Dermis microvascular lymphatic vessel endothelial cell (primary cell): Measurements from ENCODE around the gene ZNF784. TPM values are rescaled to one million over a fixed set of nuclear protein-coding genes. Genes with fewer than 3 reads are reported as not detected.

ENCODE experiments used
- DNase-seq, 2 donors: peaks; one replicate each; pipeline versions ENCODE4 v3.0.0 to v3.0.0-alpha.2; 2010; ENCODE audit warnings: low read depth in 2 of 2
- total RNA-seq: library from RNA; depleted of rRNA; stranded (reverse); fragments of >200 nt; gene quantifications from 2 replicates; pipeline ENCODE4 v1.2.1, GENCODE V29; 2014

The ZNF784 gene
- total RNA-seq, 1 donor from 2014 or later = 3.3 TPM

DNA sequence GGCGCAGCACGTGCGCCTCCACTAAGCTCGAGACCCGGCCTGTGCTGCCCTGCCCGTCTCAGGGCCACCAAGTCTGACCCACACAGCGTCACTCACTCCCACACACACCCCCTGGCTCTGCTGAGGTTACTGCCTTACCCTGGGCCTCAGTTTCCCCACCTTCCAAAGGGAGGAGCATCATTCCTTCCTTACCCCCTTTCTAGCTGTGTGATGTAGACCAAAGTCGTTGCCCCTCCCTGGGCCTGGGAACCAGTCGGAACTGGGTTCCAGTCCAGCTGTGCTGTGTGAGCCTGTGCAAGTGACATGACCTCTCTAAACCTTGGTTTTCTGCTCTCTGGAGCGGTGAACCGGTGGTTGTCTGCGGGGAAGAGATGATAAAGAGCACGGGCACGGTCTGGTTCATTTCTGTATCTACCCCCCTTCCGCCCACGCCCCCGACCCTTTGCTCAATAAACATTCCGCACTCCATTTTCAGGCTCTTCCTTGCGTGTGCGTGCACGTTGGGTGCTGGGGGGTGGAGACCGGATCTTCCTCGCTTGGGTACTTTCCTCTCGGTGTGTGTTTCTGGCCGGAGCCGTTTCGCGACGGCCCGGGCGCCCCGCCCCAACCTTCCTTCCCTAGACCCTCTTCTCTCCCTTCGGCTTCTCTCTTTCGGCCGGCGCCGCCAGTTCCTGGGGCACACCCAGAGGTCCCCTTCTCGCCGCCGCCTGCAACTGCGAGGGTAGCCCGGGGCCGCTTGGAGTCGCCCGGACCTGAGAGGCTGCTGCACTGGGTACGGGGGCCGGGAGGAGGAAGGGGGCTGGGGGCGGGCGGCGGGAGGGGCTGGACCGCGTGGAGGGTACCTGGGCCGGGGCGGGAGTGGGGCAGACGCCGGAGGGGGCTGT lies 18.9 kb upstream of the ZNF784 start, which contains the start of gene ZNF581:
Gene ZNF581 (plus strand): TSS at position 647 of the 884 bp plus-strand sequence. CDS start 923 bp downstream, outside the sequence.
- DNase-seq = peak; percentile 43 to 74

DNA sequence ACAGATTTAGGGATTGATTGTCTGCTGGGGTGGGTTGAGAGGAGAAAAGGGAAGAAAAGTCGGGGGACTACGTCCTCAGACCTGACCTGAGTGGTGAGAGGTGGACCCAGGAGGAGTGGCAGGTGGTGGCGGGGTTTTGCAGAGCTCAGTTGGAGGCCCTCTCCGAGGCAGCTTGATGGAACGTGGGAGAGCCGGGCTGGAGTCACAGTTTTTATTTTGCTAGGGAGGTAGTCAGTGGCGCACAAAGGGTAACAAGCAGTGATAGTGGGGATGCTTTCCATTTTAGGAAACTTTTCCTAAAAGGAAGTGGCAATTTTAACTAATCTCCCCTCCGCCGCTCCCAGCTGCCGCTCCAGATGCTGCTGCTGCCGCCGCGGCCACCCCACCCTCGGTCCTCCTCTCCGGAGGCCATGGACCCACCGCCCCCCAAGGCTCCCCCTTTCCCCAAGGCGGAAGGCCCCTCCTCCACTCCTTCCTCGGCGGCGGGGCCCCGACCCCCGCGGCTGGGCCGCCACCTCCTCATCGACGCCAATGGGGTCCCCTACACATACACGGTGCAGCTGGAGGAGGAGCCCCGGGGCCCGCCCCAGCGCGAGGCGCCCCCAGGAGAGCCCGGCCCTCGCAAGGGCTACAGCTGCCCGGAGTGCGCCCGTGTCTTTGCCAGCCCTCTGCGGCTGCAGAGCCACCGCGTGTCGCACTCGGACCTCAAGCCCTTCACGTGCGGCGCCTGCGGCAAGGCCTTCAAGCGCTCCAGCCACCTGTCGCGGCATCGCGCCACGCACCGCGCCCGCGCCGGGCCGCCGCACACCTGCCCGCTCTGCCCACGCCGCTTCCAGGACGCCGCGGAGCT lies 18.0 kb upstream of the ZNF784 start:
- peak in 1 of 2 donors; percentile 12 for DNase-seq

DNA sequence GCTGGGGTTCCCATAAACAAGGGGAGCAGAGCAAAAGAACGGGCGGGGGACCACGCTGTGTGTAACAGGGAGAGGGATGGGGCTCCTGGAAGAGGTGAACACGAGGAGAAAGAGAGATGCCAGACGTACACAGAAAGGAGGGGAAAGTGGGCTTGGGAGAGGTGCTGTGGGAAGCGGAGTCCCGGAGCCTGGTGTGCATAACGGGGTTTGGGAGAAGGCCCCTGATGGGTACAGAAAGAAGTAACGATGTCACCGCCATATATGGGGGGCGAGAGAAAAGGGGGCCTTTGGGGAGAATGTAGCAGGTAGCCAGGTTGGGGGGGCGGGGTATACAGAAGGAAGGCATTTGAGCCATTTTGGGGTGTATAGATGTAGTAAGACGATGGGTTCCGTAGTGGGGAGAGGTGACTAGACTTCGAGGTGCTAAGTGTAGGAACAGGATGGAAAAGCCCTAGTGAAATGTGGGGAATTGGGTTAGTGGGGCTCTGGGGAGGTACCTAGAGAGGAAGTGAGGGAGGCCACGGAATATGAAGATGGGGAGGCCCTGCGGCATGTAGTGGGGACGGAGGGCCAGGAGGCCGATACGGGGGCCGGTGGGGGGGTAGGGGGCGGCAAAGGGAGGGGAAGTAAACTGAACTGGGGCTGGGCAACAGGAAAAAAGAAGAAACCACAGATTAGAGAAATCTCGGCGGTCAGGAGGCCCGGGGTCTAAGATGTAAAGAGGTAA lies 17.2 kb upstream of the ZNF784 start:
- peak in 1 of 2 donors; percentile 24 for DNase-seq

DNA sequence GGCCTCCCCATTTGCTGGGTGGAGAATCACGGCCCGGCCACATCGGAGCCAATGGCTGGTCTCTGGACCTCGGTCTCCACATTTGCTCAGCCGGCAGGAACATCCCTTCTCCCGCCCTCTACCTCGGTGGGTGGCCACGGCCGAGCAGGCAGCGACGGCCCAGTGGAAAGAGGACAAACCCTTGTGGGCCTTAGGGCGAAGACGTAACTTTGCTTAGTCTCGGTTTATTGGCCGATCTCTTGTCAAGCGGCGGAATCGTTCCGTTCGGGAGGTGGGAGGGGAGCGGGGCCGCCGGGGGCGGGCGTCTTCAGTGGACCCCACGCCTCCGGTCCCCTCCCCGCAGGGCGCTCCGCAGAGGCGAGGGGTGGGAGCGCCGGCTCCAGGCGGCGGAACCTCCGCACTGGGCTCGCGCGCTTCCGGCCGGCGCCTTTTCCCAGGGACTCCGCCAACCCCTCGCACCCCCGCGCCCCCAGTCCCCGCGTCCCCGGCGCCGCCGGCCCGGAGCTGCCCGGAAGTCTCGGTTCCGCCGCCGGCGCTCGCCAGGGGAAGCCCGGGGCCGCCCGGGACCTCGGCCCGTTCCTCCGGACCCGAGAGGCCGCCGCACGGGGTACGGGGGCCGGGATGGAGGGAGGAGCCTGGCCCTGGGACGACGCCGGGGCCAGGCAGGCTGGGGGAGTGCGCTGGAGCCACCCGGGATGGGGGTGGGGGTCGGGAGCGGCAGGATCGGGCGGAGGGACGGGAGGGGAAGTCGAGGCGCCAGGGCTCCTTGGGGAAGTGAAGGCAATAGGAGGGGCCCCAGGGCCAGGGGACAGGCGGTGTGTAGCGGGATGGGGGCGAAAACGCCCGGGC lies 16.4 kb upstream of the ZNF784 start, which contains the start of gene ZNF580:
Gene ZNF580 (plus strand): TSS at position 426 of the 849 bp plus-strand sequence. CDS start 1,507 bp downstream, outside the sequence.
- DNase-seq = peak in 1 of 2 donors; percentile 78

DNA sequence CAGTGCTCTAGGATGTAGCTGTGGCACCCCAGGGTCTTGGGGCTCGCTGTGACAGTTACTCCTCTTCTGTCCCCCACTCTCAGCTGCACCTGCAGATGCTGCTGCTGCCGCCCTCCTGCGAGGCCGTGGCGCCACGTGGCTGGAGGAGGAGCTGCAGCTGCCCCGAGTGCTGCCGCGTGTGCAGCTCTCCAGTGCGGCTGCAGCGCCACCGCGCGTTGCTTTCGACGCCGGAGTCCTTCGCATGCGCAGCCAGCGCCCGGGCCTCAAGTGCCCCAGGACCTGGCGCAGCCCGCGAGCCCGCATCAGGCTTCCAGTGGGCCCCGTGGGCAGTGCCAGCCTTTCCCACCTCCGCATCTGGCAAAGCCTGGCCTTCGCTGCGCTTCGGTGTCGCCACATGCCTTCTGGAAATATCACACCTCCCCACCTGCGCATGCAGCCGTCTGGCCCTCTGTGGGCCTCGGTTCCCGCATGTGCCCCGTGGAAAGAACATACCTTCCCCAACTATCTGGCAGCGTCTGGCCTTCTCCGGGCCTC lies 15.7 kb upstream of the ZNF784 start:
- peak; percentile 60 to 84 for DNase-seq

DNA sequence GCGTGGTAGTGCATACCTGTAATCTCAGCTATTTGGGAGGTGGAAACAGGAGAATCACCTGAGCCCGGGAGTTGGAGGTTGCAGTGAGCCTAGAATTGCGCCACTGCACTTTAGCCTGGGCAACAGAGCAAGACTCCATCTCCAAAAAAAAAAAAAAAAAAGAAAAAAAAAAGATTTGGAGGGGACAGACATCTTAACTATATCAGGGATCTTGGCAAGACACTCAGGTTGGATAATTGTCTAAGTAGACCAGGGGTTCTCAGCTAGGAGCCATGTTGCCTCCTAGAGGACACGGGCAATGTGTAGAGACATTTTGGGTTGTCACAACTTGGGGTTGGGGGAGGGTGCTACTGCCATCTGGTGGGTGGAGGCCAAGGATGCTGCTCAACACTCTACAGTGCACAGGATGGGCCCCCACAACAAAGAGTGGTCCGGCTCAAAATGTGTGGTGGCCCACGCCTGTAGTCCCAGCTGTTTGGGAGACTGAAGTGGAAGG lies 14.5 kb upstream of the ZNF784 start:
- DNase-seq = peak in 1 of 2 donors; percentile 40

DNA sequence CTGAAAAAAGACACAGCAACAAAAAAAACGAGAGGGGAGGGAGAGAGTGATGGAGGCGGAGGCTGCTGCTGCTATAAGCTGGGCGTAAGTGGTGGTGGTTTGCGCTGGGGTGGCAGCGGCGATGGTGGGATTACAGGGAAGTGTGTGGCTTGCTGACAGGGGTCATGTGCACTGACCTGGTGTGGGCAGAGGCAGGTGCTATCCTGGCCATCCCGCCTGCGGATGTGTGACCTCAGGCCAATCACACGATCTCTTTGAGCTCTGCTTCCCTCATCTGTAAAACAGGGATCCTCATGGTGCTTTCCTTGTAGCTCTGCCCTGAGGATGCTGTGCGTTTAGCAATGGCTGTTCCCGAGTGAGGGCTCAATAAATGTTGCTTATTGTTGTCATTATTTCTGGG lies 13.2 kb upstream of the ZNF784 start:
- DNase-seq = no peak

DNA sequence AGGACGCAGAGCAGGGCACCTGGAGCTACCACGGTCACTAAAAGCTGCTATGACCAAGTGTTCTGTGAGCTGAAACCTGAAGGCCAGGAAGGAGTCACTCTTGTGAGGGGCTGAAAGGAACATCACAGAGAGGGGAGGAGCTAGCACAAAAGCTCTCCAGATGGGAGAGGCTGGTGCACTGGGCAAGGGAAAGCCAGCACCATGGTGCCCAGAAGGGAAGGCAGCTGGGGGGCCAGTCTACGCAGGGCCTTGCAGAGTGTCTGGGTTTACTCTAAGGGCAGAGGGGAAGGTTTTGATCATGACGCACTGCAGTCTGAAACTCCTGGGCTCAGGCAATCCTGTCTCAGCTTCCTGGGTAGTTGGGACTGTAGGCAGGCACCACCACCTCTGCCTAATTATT lies 12.4 kb upstream of the ZNF784 start:
- no peak for DNase-seq

DNA sequence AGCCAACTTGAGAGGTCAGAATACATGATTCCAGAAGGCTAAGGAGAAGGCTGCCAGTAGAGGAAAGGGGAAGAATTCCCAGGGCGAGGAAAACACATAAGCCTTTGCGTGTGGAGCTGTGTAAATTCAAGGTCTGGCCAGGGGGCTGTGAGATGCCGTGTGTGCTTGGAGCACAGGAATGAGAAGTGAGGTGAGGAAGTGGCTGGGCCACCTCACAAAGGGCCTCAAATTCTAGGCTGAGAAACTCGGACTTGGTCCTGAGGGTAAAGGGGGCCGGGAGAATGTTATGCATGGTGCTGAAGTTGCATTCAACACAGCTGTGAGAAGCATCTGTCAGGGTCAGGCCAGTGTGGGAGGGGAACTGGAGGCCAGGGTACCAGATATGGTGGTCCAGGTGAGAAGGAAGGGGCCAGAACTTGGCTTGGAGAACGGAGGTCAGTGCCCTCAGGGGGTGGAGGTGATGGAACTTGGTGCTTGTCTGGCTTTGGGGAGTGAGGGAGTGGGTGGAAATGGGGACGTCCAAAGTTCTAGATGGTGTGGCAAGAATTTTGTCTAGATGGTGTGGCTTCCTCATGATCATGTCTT lies 11.6 kb upstream of the ZNF784 start:
- DNase-seq = no peak

DNA sequence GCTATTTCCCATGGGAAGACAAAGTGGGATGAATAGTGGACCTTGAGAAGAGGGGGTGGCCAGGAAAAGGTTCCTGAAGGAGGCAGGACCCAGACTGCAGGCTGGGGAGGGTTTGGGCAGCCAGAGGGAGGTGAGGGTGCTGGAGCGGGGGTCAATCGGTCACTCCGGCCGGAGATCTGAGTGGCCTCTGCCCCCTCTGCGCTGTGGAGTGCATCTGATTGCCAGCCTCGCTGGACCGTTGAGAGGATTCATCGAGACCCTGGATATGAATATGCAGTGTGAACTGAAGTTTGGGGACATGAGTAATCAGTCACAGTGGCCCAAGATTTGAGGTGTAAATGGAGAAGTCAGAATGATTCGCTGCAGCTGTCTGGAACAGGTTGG lies 11.0 kb upstream of the ZNF784 start:
- DNase-seq = peak in 1 of 2 donors; percentile 10

DNA sequence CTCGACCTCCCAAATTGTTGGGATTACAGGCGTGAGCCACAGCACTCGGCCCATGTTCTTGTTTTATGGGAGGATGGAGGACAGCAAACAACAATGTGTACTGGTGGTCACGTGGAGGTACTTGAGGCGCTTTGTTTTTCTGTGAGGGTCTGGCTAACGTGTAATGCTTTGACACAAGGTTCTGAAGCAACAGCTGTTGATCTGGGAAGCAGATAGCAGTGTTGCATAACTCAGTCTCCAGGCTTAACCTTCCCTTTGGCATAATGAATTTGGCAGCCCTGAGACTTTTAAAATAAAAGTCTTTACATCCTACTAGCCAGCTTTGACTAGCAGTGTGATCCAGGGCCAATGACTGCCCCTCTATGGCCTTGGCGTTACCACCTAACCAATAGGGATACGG lies 9.5 kb upstream of the ZNF784 start:
- DNase-seq = no peak

DNA sequence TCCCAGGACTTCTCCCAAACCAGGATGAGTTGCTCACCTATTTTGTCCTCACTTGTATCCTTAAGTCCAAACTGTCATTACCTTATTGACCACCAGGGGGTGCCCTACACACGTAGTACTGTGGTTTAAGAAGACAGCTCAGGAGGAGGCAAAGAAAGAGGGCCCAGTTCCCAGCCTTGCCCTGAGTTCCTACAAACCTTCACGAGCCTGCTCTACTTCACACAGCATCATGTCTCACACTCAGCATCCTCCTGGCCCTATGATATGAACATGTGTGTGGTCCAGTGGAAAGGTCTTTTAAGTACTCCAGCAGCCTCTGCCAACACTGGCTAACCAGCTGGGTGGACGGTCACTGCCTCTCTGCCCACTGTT lies 8.1 kb upstream of the ZNF784 start:
- peak; percentile 90 to 97 for DNase-seq

DNA sequence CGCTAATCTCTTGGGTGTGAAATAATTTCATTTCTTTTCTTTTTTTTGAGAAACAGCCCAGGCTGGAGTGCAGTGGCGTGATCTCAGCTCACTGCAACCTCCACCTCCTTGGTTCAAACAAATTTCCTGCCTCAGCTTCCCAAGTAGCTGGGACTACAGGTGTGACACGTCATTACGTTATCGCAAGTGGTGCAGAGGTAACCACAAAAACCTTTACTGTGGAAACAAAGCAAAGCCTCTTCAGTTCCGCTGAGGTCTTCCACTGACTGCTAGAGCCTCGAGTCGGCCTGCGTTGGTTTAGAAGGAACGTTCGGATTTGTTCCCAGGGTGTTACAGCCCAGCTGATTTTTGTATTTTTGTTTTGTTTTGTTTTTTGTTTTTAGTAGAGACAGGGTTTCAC lies 2.0 kb upstream of the ZNF784 start:
- DNase-seq = no peak

DNA sequence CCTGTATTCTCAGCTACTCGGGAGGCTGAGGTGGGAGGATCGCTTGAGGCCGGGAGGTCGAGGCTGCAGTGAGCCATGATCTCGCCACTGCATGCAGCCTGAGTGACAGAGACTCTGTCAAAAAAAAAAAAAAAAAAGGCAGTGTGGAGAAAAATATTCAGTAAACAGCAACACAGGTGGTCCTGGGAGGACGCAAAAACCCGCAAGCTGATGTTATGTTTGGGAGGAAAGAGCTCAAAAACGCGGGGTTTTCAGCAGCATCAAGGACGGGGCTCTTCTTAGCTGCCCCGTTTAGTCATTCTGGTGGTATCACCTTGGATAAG lies 599 bp upstream of the ZNF784 start:
- no peak for DNase-seq

DNA sequence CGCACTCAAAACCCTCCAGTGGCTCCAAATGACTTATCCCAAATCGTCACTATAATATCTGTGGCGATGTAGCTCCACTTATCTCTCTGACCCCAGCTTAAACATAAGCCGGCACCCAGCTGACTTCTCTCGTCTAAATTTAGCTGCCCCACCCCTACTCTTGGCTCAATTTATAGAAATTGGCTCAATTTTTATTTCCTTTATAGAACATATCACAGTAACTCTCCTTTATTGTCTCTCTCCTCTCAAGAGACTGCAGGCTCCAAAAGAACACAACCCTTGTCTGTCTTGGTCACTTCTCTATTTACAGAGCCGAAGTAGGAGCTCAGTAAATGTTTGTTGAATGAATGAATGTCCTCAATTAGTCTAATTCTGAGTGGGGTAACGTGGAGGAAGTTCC lies 805 bp downstream of the ZNF784 start:
- no peak for DNase-seq

DNA sequence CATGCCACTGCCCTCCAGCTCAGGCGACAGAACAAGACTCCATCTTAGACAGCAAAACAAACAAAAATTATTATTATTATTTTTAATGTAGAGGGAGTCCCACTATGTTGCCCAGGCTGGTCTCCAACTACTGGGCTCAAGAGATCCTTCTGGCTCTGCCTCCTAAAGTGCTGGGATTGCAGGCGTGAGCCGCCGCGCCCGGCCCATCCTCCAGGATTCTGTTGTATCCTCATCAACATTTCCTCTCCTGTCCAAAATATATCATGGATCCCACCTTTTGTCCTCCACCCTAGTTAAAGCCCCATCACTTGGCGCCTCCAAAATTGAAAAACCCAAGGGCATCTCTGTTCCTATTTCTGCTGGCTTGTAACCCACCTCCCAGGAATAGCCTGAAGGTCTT lies 1.2 kb downstream of the ZNF784 start:
- no peak for DNase-seq

DNA sequence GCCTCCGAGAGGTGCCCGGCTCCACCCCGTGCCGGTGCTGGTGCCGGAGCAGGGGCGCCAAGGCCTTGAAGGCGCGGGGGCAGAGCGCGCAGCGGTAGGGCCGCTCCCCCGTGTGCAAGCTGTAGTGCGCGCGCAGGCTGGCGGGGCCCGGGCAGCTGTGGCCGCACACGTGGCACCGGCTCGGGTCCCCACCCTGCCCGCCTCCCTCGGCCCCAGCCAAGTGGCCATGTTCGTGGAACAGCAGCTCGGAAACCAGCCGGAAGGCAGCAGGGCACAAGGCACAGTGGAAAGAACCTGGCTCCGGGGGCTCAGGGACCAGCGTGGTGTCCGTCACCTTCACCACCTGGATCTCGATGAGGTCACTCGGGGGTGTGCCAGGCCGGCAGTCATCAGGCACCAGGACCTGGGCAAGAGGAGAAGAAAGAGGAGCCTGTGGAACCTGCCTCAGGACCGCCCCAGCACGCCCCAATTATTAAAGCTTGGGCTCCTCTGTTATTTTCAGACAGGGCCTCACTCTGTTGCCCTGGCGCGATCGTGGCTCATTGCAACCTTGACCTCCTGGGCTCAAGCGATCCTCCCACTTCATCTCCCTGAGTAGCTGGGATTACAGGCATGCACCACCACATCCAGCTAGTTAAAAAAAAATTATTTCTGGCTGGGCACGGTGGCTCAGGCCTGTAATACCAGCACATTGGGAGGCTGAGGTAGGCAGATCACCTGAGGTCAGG lies 2.0 kb downstream of the ZNF784 start:
- no peak for DNase-seq

DNA sequence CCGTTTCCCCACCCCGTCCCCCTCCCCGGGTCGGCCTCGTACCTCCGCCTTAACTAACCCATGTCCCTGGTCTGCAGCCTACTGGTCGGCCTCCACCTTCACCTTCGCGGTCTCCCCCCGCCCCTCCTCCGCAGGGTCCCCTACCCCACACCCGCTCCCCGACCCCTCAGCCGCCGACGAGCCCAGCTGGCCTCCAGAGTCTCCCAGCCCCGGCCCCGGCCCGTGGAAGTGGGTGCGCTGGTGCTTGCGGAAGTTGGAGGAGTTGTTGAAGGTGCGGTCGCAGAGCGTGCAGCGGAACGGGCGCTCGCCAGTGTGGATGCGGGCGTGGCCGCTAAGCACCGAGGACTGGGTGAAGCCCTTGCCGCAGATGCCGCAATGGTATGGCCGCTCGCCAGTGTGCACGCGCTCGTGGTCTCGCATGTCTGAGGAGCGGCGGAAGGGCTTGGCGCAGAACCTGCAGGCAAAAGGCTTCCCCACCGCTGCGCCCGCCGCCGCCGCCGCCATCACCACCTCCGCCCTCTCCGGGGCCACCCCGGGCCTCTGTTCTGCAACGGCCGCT lies 2.6 kb downstream of the ZNF784 start:
- DNase-seq = no peak

DNA sequence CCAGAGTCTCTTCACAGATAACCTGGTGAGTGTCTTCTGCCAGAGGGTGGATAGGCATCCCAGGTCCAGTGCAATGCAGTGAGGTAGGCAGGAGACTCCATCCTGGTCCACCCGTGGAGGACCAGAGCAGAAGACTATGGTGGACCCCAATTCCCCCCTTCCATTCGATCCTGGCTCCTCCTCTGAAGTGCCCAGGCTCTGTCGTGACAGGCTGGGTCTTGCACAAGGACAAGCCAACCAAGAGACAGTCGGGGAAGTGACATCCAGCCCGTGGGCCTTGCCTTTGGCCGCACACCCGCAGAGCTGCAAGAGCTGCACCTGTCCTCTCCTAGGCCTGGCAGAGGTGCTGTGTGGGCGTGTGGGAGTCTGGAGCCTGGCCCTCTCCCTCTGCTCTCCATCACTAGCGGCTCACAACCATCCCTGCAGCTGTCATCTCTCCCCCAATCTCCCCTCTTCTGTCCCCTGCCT lies 3.1 kb downstream of the ZNF784 start:
- DNase-seq = no peak
